Suppressor macrophage treated with lipopolysaccharide for 1 hour (primary cell): ENCODE data around the gene LYPD4.

ENCODE experiments used
- DNase-seq, 3 donors: peaks; one replicate each; pipeline ENCODE4 v3.0.0-alpha.2; 2020 to 2022

The LYPD4 gene

GRCh38 chr19:41872775-41873647 is 28.5 kb upstream of the LYPD4 start:
- DNase-seq = peak; percentile 54 to 71 (median 55)

- no peak for DNase-seq
Measured at GRCh38 chr19:41872384-41872774, 27.9 kb upstream of the LYPD4 start.

DNA sequence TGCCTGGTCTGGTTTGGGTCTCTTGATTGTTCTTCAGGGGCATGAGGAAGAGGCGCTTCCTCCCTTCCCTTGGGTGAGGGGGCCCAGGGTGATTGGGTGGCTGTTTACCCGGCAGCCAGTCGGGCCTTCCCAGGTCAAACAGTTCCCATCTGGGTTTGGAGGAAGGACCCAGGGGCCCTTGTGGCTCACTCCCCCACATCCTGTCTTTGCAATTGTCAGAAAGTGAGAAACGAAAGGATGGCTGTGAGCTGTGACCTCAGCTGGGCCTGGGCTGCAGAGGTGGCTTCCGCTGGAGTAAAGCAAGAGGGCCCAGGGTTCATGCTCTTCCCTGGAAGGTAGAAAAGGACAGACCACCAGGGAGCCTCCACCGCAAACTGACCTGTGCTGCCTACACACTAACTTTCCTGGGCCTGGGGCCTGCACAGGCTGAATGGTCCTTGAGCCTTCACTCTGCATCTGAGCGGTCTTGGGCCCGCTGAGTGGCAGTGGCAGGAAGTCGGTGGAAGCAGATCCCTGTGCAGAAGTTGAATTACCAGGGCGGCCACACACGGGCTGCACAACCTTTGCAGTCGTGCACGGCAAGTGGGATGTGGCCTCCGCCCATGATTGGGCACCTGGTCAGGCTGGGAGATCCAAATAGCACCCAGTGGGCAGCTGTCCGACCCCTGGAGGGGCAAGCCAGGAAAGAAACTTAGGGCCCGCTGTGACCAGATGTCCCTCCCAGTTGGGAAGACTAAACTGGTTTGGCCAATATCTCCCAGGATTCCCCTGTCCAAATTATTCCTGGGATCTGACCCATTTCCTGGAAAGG is 27.3 kb upstream of the LYPD4 start:
- DNase-seq = peak; percentile 71 to 79 (median 73)

DNA sequence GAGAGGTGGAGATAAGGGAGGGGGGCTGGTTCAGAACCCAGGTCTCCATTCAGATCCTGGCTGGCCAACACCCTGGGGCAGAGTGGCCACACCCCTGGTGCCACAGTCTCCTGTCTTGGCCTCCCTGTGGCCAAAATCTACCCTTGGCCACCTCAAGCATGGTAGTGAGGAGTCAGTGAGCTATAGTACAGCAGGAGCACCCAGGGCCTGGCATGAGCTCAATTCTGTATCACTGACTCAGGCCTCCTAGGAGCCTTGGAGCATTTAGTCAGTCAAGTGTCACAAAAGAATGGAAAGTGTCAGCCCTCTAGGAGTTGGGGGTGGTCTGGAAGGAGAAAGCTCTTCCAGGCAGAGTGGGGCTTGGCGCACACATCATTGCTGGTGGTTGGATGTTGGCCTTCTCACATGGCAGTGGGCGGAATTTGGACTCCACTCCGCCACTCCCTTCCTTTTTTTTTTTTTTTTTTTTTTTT is 26.0 kb upstream of the LYPD4 start:
- peak; percentile 30 to 62 (median 53) for DNase-seq

- DNase-seq = no peak
Measured at GRCh38 chr19:41869374-41869955, 25.0 kb upstream of the LYPD4 start.

DNA sequence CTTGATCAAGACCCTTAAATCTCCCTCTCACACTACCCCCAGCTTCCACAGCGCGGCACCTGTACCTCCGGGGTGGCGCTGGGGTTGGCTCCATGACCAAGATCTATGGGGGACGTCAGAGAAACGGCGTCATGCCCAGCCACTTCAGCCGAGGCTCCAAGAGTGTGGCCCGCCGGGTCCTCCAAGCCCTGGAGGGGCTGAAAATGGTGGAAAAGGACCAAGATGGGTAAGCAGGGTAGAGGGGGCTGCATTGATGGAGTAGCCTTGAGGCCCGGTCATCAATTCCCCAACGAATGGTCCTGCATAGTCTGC is 24.5 kb upstream of the LYPD4 start:
- no peak for DNase-seq

GRCh38 chr19:41868120-41868988 is 23.9 kb upstream of the LYPD4 start:
- no peak for DNase-seq

DNA sequence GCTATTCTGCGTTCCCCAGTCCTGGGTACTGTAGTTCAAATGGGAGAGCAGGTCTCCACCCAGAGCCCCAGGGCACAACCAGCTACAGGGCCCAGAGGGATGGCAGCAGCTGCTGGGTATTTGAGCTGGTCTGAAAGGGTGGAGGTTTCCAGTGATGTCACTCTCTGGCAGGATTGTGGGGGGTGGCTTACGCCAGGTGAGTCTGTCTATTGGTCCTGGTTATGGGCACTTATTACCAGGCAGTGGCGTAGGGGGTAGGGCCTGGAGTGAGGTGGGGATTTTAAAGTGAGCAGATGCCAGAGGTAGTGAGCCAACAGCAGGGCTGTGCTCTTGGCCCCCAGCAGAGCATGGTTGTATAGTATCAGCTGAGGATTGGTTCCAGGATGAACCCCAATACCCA is 21.8 kb upstream of the LYPD4 start:
- no peak for DNase-seq

DNA sequence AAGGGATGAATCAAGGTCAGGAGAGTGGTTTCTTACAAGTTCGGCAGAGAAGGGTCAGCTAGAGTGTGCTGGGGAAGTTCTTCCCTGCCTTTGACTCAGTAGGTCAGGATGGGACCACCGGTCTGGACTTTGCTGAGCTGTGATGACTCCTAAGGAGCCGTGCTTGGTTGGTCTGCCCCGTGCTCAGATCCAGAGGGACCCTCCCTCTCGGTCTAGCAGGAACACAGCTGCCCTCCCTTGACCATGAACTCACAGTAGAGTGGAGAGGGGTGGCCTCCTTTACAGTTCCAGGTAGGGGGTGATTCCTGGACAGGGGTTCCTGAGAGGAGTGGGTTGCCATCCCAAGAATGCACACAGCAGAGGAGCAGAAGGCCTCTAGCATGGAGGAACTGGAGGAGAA is 19.9 kb upstream of the LYPD4 start:
- DNase-seq = no peak

GRCh38 chr19:41863209-41863931 is 18.9 kb upstream of the LYPD4 start:
- peak; percentile 34 to 53 (median 47) for DNase-seq

DNA sequence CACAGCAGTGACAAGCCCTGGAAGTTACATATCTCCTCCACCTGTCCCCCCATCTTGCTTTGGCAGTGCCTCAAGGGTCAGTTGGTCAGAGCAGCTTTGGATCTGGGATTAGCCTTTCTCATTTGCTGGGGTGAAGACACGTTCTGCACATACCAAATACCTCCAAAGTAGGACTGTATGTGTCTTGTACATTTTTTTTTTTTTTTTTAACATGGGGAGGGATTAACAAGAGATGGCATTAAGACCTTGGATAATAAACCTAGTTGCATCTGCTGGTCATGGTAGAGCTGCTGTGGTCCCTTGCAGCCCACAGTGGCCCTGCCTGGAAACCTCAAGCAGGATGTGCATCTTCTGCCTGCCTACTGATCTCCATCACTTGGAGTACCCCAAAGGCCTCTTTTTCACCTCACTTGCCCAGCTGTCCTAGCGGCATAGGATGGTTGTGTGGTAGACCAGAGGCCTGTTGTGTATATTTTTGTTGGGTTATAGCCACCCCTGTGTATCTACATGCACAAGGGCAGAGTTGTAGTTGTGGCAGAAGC is 18.0 kb upstream of the LYPD4 start:
- DNase-seq = no peak

DNA sequence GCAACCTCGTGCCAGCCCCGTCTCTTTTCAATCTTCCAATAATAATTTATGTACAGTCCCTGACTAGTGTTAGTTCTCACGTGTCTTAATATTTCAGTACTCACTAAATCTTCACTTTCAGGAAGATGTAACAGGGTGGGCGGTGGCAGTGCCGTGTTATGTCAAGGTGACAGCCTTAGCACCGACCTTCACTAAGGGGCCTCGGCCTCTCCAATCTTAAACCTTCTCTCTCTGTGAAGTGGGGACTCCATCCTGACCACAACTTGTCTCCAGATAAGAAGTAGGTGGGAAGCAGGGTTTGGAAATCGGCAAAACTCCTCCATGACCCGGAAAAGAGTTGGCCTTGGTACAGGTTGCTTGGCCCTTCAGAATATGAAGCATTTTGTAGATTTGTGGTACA is 17.4 kb upstream of the LYPD4 start:
- no peak for DNase-seq

- peak in 2 of 3 donors; percentile 27 to 29 for DNase-seq
Measured at GRCh38 chr19:41861116-41861768, 16.8 kb upstream of the LYPD4 start.

DNA sequence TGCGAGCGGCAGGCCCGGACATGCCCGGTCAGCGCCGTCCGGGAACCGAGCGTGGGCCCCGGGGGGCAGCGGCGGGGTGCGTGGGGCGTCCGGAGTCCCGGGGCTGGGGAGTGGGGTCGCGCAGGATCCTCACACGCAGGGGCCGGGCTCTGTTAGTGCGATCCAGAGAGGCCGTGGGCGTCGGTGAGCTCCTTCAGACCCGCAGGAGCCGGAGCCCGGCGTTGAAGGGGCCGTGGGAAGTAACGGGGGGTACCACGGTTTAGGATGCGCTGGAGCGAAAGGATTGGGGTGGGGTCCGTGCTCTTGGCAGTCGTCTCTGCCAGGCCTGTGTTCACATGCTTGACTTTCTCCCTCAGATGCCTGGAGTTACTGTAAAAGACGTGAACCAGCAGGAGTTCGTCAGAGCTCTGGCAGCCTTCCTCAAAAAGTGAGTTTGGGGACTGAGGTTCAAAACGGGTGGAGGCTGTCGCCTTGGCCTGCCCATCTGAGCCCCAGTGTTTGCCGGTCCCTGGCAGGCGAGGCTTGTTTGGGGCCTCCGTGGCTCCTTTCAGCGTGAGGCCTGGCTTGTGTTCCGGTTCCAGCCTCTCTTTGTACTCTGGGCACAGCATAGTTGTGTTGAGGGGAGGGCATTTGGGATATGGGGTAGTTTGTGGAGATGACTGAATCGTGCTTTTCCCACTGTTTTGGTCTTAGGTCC is 16.1 kb upstream of the LYPD4 start:
- peak; percentile 27 to 44 (median 35) for DNase-seq

DNA sequence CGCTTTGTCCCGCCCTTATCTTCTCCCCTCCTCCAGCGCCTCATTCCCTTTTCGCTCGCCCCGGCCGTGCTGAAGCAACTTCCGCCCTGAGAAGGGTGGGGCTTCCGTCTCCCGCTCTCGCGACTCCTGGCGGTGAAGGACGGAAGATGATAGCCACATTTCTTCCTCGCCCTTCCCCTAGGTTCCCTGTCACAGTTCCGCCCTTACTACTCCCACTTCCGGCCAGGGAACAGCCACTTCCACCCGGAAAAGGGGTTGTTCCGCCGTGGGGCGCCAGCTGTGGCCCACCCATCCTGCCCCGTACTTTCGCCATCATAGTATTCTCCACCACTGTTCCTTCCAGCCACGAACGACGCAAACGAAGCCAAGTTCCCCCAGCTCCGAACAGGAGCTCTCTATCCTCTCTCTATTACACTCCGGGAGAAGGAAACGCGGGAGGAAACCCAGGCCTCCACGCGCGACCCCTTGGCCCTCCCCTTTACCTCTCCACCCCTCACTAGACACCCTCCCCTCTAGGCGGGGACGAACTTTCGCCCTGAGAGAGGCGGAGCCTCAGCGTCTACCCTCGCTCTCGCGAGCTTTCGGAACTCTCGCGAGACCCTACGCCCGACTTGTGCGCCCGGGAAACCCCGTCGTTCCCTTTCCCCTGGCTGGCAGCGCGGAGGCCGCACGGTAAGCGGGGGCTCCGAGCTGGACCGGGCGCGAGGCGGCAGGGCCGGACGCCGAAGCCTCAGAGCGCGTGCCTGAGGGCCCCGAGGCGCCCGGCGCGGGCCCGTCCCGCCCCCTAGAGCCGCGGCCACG is 15.3 kb upstream of the LYPD4 start, which contains the start of gene RPS19:
TSS of gene RPS19 (plus strand) at position 638 of the 801 bp plus-strand sequence. CDS start 520 bp downstream, outside the sequence.
- peak; percentile 99 to 100 (median 99) for DNase-seq

GRCh38 chr19:41859213-41859617 is 14.7 kb upstream of the LYPD4 start:
- no peak for DNase-seq

GRCh38 chr19:41853768-41854167 is 9.3 kb upstream of the LYPD4 start:
- no peak for DNase-seq

DNA sequence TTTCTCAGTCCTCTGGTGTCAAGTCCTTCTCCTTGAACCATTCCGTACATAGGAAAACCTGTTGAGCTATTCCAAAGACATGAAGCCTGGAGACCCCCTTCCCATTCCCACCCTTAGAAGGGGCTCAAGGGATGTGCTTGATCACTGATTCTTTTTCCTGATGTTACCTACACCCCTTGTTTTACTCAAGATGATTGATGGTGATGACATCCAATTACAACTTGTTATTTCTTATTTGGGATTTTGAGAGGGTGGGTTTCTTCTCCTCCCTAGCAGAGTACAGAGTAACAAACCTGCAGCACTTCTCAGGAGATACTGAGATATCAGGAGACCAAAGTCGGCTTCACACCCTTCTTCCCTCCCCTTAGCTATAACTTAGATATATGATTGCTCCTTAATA is 8.9 kb upstream of the LYPD4 start:
- no peak for DNase-seq

DNA sequence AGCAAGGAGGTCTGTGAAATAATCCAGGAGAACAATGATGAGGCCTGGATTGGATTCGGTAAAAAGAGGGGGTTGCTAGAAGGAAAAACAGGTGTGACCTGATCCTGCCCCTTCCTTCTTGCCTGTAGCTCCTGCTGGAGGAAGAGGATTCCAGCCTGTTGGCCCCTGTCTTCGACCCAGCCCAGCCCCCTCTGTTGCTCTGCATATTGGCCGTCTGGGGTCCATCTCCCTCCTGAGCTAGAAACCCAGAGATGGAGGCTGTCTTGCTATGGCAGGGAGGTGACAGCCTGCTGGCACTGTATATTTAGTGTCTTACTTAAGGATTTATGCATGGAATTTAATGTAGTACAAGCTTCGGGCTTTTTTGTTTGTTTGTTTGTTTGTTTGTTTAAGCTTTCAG is 7.0 kb upstream of the LYPD4 start:
- no peak for DNase-seq
